Right cardiac atrium (tissue), 5 donors: Measurements from ENCODE around the gene VPS4A. TPM values are rescaled to one million over a fixed set of nuclear protein-coding genes. Genes with fewer than 3 reads are reported as not detected.

Experiments
- ATAC-seq, 2 donors: fragments of 200-7000 bp; cut with Tn5 transposase; one replicate each; pipeline versions ENCODE4 v1.8.0 to v1.9.1; 2020; ENCODE audit warnings: moderate library complexity in 2 of 2, mild to moderate bottlenecking in 1 of 2
- DNase-seq, 3 donors: peaks; one replicate each; pipeline ENCODE4 v3.0.0-alpha.2; 2020
- H3K27ac ChIP-seq: one replicate; pipeline ENCODE4 v1.5.1; 2013; ENCODE audit warnings: mild to moderate bottlenecking, low read length, control low read depth, moderate library complexity
- H3K27me3 ChIP-seq: one replicate; pipeline ENCODE4 v1.6.1; 2013; ENCODE audit not compliant: control insufficient read depth, insufficient read depth
- H3K4me1 ChIP-seq: one replicate; pipeline ENCODE4 v1.6.1; 2013; ENCODE audit warnings: low read length; ENCODE audit not compliant: control insufficient read depth, insufficient read depth
- H3K4me3 ChIP-seq: one replicate; pipeline ENCODE4 v1.5.1; 2013; ENCODE audit warnings: low read length, control low read depth
- H3K9me3 ChIP-seq: one replicate; pipeline ENCODE4 v1.6.1; 2013; ENCODE audit warnings: low read length; ENCODE audit not compliant: control insufficient read depth
- WGBS: extraction: QIAGEN DNeasy Blood & Tissue Kit; methylation state at CpG from one replicate; pipeline ENCODE4 v1.1.7; 2013; 5-methylcytosine and 5-hydroxymethylcytosine counted together
- intact Hi-C, 4 donors: fragments of 100-400 bp; cut with DNase I; formaldehyde crosslinking; loops; one replicate each; pipeline versions ENCODE4 v1.11.0 to v1.14.0; 2022 to 2023
- polyA plus RNA-seq: library from polyadenylated mRNA; stranded (reverse); fragments of 200-250 nt; gene quantifications from one replicate; pipeline ENCODE4 v1.2.3, GENCODE V29; 2013
- total RNA-seq, 4 donors: library from RNA; stranded (reverse); fragmentation: NEBNext Ultra II Directional; extraction: Animal tissue kit (Norgen Biotek cat#: 25700); gene quantifications; one replicate each; pipeline ENCODE4 v1.2.1, GENCODE V29; 2021
- donor health status: healthy with polysubstance abuse.
- donor health status: DM: no; HTN: yes; CAD: no.
- donor health status: DM: no; HTN: no; CAD: no.
- donor health status: DM: no; HTN: yes; CAD: no; lungs with severe emphysema.
- donor health status: DM: yes; HTN: yes; CAD: no.

Gene VPS4A
- total and polyA plus RNA-seq, 5 donors = 25.7 to 30.4 (median 29.8) TPM

DNA sequence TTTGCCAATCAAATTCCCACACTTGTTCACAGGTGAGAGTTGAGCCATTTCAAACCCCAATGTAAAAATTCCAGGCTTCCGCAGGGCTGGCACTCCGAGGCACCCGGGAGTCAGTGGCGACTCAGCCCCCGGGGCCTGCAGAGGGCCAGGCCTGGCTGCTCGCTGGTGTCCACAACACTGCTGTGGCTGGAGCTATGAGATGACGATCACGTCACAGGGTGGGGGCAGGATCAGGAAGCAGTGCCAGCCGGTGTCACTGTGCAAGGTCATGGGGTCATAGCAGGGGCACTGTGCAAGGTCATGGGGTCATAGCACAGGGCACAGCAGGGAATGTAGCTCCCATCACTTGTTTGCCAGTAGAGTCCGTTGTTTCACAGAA is 7.8 kb downstream of the VPS4A start:
- H3K27ac ChIP-seq = no peak overlapping the region
- WGBS = 83% methylated on average over 10 of the region's 10 CpGs
- no peak overlapping the region for H3K4me3 ChIP-seq
- no peaks in the 10 kb centered on the region for H3K9me3 ChIP-seq
- intact Hi-C loops = no loop called here
- DNase-seq = peak in 1 of 3 donors; percentile 46
- H3K27me3 ChIP-seq = no peaks in the 10 kb centered on the region
- H3K4me1 ChIP-seq = no peaks in the 10 kb centered on the region
- no peak for ATAC-seq

GRCh38 chr16:69319381-69319780 is 8.2 kb downstream of the VPS4A start:
- Histone ChIP-seq H3K9me3 (no peaks in the 10 kb centered on the region), H3K4me1 (no peaks in the 10 kb centered on the region), H3K27ac (no peak overlapping the region), H3K27me3 (no peaks in the 10 kb centered on the region), H3K4me3 (no peak overlapping the region)
- WGBS = 91% methylated on average over 9 of the region's 9 CpGs
- no peak for ATAC-seq
- intact Hi-C loops = no loop called here
- DNase-seq = no peak

- no peak for ATAC-seq
- Histone ChIP-seq H3K9me3 (no peaks in the 10 kb centered on the region), H3K4me3 (no peak overlapping the region), H3K4me1 (no peaks in the 10 kb centered on the region), H3K27me3 (no peaks in the 10 kb centered on the region), H3K27ac (no peak overlapping the region)
- intact Hi-C loops = no loop called here
- WGBS = 91% methylated on average over 30 of the region's 30 CpGs
- peak in 1 of 3 donors; percentile 52 for DNase-seq
Measured at GRCh38 chr16:69319826-69320739, 8.9 kb downstream of the VPS4A start.

DNA sequence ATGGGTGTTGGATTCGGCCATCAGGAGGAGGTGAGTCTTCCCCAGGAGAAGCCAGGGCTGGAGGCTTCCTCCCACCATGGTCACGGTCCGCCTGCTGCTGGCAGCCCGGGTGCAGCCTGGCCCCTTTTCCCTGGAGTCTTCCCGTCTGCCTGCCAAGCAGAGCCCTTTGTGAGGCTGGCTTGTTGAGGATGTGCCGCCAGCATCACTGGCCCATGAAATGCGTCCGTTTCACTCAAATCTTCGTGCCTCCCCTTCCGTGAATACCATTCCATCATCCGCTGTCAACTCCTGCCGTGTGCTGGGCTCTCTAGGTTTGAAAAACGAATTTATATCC is 9.6 kb downstream of the VPS4A start:
- Histone ChIP-seq H3K27me3 (no peaks in the 10 kb centered on the region), H3K9me3 (no peaks in the 10 kb centered on the region), H3K4me3 (no peak overlapping the region), H3K27ac (no peak overlapping the region), H3K4me1 (no peaks in the 10 kb centered on the region)
- ATAC-seq (no peak), DNase-seq (no peak)
- whole genome bisulfite sequencing = 87% methylated on average over 13 of the region's 13 CpGs
- intact Hi-C loops = no loop called here

- ATAC-seq = no peak
- Histone ChIP-seq H3K27me3 (no peaks in the 10 kb centered on the region), H3K4me1 (no peaks in the 10 kb centered on the region), H3K4me3 (no peak overlapping the region), H3K27ac (no peak overlapping the region), H3K9me3 (no peaks in the 10 kb centered on the region)
- intact Hi-C loops = no loop called here
- DNase-seq = no peak
- 92% methylated on average over 22 of the region's 22 CpGs for WGBS
Measured at GRCh38 chr16:69321080-69321479, 9.9 kb downstream of the VPS4A start.

- no peak for ATAC-seq
- 86% methylated on average over 7 of the region's 7 CpGs for WGBS
- H3K4me1 ChIP-seq = no peaks in the 10 kb centered on the region
- no peak overlapping the region for H3K27ac ChIP-seq
- no peak for DNase-seq
- H3K9me3 ChIP-seq = no peaks in the 10 kb centered on the region
- H3K27me3 ChIP-seq = no peaks in the 10 kb centered on the region
- intact Hi-C loops = no loop called here
- H3K4me3 ChIP-seq = no peak overlapping the region
Measured at GRCh38 chr16:69322343-69322742, 11.2 kb downstream of the VPS4A start.

- Histone ChIP-seq H3K4me1 (peaks cover 2% of the 10 kb centered on the region), H3K4me3 (no peak overlapping the region), H3K27me3 (no peaks in the 10 kb centered on the region), H3K9me3 (no peaks in the 10 kb centered on the region), H3K27ac (no peak overlapping the region)
- ATAC-seq (no peak), DNase-seq (no peak)
- intact Hi-C loops = no loop called here
- WGBS = 91% methylated on average over 14 of the region's 14 CpGs
Measured at GRCh38 chr16:69323415-69323814, 12.3 kb downstream of the VPS4A start.

GRCh38 chr16:69324013-69324531 is 12.9 kb downstream of the VPS4A start:
- WGBS = 79% methylated on average over 8 of the region's 8 CpGs
- intact Hi-C loops = no loop called here
- peak; percentile 34 to 54 for ATAC-seq
- Histone ChIP-seq H3K9me3 (no peaks in the 10 kb centered on the region), H3K4me1 (peaks cover 2% of the 10 kb centered on the region), H3K27ac (no peak overlapping the region), H3K4me3 (no peak overlapping the region), H3K27me3 (no peaks in the 10 kb centered on the region)
- DNase-seq = peak; percentile 71 to 87 (median 87)

DNA sequence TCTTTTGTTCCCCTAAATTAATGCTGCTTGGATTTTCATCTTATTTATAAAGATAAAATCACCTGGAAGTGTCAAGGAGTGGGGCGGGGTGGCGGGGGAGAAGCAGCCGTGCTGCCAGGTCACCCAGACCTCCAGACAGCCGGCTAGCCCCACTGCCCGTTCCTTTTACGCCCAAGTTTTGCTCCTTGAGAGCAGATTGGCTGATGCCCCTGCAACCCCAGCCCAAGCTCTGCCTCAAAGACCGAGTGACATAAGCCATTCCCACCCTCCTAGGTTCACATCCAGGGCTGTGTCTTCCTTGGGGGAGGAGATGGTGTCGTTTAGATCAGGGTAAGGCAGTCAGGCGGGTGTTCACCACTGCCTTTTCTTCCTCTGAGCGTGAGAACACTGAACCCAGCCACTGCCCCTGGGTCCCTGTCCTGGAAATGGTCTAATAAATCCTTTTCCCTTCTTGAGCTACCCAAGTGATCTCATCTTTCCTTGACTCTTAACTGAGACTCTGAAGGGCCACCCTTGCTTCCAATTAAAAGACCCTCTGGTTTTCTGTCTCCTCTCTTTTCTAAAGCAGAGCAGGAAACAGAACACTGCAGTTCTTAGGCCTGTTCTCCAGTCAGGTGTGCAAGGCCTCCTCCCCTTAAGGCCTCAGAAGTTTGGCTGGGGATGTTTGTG is 13.6 kb downstream of the VPS4A start:
- Histone ChIP-seq H3K9me3 (no peaks in the 10 kb centered on the region), H3K27ac (no peak overlapping the region), H3K4me1 (peaks cover 6% of the 10 kb centered on the region), H3K4me3 (no peak overlapping the region), H3K27me3 (no peaks in the 10 kb centered on the region)
- intact Hi-C loops = no loop called here
- DNase-seq = no peak
- 76% methylated on average over 10 of the region's 10 CpGs for WGBS
- ATAC-seq = no peak

DNA sequence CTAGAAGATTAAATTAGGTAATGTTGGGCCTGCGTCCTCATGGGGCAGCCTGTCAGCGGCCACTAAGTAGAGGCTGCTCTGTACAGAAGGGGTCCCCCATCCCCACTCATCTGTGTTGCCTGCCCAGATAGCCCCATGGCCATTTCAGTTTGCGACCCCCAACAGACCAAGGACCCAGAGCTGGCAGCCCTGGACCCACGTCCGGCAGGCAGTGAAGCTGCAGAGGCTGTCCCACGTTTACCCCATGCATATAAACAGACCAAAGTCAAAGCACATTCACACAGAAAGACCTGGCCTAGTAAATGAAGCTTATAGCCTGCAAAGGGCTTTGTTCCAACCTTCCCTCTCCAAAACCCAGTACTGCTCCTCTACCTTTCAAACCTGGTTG is 14.6 kb downstream of the VPS4A start:
- DNase-seq (no peak), ATAC-seq (no peak)
- no peak overlapping the region for H3K4me3 ChIP-seq
- H3K4me1 ChIP-seq = peaks cover 6% of the 10 kb centered on the region
- no peaks in the 10 kb centered on the region for H3K27me3 ChIP-seq
- H3K9me3 ChIP-seq = no peaks in the 10 kb centered on the region
- 82% methylated on average over 6 of the region's 6 CpGs for WGBS
- no peak overlapping the region for H3K27ac ChIP-seq
- intact Hi-C loops = no loop called here

- no peak overlapping the region for H3K27ac ChIP-seq
- DNase-seq (no peak), ATAC-seq (no peak)
- no peaks in the 10 kb centered on the region for H3K27me3 ChIP-seq
- WGBS = 57% methylated on average over 7 of the region's 7 CpGs
- peaks cover 6% of the 10 kb centered on the region for H3K4me1 ChIP-seq
- no peaks in the 10 kb centered on the region for H3K9me3 ChIP-seq
- intact Hi-C loops = no loop called here
- H3K4me3 ChIP-seq = no peak overlapping the region
Measured at GRCh38 chr16:69326172-69326873, 15.2 kb downstream of the VPS4A start.
